Activated effector memory CD4-positive, alpha-beta T cell treated with Interleukin-2 at 50 U/mL for 16 hours (primary cell): Measurements from ENCODE around the gene PLCD3.
"Not testable (repeated sequence)": the region's sequence is repeated elsewhere in the genome, so short reads cannot be mapped to it uniquely, and the experiment has no call there.

Experiments
- DNase-seq: peaks from one replicate; pipeline ENCODE4 v3.0.0-alpha.2; 2020

The PLCD3 gene

DNA sequence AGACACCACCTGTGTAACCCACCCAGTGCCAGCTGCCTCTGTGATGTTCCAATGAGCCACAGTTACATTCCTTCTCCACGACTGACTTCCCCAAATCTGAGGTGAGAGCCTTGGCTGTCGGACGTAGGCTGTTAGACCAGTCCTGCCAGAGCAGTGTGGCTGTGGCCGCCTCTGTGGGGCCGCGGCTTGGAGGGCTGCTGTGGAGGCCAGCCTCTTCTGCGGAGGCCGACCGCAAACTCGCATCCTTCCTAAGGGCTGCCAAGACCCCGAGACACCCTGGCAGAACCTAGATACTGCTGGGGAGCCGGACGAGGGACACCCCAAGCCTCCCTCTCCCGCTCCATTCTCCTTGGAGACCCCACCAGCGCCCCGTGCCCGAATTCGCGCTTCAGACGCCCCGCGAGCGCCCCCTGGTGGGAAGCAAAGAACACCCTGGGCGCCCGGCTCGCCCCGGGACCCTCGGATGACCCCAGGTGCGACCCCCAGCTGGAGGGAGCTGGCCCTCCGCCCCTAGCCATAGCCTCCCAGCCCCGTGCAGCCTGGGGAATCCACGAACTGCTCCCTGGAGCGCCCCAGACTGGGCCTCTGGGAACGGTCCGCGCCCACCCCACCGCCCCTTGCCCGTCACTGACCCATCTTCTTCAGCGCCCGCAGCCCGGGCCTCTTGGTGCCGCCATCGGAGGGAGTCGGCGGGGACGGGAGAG is 547 bp downstream of the PLCD3 start:
- peak; percentile 21 for DNase-seq

DNA sequence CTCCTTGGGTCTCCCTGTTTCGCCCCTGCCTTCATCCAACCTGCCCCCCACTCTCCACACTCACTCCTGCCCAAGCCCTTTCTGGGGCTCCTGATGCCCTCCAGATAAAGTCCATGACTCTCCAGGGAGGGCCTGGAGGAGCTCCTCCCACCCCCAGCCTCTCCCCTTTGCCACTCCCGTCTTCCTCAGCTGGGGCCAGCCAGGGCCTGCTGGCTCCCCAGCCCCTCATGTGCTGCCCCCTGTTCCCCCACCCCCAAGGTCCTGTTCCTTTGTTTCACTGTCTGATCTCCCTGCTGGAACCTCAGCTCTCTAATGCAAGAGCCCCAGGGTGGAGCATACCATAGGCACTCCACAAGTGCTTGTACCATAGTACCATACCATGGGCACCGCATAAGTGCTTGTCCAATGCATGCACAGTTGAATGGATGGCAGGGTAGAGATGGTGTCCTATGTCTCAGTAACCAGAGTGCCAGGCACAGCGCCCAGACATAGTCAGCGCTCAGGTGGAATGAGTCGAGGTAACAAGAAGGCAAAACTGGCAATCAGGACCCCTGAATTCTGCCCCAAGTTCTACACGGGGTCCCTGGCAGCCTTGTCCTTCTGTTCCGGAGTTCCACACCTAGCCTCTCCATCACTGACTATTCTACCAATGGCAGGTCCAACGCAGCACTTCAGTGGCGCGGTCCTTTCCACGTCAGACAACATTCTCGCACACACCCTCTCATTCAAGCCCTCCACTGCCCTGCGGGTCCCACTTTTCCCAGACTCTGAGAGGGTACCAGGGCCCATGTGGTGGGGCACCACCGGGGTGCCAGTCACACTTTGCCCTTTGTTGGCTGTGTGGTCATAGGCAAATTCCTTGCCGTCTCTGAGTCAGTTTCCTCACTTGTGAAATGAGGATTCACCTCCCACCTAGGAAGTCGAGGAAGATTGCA is 1.4 kb downstream of the PLCD3 start:
- no peak for DNase-seq

DNA sequence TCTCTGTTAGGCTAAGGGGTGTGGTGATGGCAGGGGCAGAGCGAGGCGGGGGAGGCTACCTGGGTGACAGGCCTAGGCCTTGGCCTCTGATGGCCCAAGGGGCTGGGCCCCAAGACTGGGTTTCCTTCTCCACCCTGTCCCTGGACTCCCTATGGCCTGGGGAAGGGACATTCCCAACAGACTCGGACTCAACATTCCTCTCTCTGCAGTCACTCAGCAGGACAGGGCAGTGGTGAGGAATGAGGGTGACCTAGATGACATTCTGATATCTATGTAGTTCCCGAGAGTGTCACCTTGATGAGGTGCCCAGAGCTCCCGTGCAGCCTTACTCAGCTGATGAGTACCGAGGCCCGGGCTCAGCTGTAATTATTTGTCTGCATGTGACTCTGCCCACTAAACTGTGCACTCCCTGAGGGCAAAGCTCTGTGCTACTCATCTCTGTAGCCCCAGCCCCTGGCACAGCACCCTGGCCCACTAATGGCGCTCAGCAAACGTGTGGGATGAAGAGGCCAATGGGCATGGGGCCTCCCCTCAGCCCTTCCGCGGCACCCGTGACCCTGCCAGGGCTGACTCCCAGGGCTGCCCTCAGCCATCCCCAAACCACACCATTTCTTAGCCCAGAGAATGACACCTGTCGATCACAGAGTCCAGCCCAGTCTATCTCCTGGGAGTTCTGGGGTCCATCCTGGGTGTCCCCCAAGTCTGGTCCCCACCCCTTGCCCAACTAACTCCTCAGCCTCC is 2.2 kb downstream of the PLCD3 start:
- no peak for DNase-seq

DNA sequence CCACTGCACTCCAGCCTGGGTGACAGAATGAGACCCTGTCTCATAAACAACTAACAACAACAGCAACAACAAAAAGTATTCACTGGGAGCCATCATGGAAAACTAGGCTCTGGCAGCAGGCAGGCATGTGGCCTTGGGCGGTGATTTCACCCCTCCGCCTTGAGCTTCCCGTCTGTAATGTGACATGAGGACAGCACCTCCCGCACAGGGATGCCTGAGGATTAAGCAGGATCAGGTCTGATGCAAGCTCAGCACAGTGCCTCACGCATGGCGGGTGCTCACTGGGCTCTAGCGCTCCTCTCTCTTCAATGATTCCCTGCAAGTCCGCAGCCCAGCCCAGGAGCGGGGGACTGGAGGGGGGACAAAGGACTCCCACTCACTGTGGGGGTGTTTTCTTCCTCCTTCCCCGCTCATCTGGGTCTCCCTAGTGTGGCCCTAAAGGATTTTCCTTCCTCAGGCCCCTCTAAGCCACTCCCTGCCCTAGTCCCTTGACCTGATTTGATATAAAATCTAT is 2.8 kb downstream of the PLCD3 start:
- DNase-seq: no peak

DNA sequence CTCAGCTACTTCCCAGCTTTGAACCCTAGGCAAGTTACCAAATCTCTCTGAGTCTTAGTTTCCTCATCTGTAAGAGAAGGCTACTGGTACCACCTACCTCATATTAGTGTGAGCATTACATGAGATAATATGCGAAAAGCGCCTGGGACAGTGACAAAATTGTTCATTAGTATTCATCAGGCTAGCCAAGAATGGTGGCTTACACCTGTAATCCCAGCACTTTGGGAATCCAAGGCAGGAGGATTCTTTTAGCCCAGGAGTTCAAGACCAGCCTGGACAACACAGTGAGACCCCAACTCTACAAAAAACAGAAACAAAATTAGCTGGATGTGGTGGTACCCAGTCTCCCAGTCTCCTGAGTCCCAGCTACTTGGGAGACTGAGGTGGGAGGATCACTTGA is 3.3 kb downstream of the PLCD3 start:
- DNase-seq: no peak

DNA sequence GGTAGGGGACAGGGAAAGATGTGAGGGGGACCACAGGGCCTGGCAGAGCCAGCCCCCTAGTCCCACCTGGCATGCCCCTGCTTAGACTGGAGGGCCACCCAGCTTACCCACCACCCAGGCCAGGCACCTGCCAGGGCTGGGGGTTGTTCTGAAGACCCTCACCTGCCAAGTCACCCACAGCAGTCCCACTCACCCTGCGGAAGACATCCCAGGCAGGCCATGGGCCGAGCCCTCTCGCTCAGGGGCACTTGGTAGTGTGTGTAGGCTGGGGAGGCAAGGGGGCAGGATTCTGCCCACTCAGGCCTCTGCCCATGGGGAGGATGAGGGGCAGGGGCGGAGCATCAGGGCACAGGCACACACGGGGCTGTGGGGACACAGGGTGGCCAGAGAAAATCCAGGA is 4.0 kb downstream of the PLCD3 start:
- DNase-seq: no peak

DNA sequence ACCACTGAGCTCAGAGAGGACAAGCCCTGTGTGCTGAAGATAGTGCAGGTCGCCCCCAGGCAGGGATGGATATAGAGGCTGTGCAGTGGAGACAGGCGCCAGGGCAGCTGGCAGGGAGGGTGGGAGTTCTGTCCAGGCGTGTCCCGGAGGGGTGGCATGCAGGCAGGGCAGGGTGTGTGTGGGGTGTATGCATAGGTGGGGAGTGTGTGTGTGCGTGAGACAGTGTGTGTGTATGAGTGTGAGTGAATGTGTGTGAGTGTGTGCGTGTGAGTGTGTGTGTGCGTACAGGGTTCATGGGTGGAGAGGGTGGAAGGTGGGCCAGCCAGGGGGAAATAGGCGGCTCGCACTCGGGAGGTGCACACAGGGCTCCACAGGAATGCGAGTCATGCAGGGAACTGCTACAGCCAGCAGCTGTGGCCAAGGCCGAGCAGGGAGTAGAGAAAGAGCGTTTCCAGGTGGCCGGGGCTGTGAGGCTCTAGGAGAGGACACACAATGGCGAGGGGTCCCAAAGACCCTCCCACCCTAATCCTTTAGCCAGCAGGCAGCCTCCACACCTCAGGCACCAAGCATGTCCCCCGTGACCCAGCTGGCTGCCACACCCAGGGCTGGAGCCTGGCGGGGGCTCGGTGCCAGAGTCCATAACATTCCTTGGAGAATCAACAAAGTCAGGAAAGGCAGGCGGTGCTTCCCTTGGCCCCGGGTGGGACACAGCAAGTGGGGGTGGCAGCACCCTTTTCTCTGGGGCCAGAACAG is 4.6 kb downstream of the PLCD3 start:
- DNase-seq: no peak

DNA sequence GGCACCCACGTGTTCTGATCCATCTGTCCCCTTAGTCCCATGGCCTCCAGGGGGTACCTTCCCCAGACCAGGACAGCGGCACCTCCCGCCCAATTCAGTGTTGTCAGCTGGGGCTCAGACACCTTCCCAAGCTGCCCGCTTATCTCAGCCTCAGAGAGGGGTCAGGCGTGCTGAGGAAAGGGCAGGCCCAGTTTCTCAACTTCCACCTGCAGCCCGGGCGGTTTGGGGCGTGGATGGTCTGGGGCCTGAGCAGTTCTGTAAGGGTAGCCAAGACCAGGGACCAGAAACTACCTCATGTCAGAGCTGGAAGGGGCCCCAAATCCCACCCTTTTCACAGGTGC is 5.1 kb downstream of the PLCD3 start:
- no peak for DNase-seq

DNA sequence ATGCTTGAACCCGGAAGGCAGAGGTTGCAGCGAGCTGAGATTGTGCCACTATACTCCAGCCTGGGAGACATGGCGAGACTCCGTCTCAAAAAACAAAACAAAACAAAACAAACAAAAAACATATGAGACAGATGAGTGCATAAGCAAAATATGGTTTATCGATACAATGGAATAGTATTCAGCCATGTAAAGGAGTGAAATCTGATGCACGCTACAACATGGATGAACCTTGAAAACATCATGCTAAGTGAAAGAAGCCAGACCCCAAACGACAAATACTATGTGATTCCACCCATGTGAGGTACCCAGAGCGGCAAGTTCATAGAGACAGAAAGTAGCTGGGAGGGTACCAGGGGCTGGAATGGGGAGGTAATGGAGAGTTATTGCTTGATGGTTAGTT is 6.8 kb downstream of the PLCD3 start:
- DNase-seq: no peak

DNA sequence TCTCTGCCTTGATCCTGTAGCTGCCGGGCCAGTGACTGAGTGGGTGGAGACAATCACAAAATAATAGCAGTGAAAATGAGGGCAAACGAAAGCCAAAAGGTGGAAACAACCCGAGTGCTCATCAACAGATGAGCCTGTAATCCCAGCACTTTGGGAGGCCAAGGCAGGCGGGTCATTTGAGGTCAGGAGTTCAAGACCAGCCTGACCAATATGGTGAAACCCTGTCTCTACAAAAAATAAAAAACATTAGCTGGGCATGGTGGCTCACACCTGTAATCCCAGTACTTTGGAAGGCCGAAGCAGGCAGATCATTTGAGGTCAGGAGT is 7.6 kb downstream of the PLCD3 start:
- DNase-seq: not testable (repeated sequence)

DNA sequence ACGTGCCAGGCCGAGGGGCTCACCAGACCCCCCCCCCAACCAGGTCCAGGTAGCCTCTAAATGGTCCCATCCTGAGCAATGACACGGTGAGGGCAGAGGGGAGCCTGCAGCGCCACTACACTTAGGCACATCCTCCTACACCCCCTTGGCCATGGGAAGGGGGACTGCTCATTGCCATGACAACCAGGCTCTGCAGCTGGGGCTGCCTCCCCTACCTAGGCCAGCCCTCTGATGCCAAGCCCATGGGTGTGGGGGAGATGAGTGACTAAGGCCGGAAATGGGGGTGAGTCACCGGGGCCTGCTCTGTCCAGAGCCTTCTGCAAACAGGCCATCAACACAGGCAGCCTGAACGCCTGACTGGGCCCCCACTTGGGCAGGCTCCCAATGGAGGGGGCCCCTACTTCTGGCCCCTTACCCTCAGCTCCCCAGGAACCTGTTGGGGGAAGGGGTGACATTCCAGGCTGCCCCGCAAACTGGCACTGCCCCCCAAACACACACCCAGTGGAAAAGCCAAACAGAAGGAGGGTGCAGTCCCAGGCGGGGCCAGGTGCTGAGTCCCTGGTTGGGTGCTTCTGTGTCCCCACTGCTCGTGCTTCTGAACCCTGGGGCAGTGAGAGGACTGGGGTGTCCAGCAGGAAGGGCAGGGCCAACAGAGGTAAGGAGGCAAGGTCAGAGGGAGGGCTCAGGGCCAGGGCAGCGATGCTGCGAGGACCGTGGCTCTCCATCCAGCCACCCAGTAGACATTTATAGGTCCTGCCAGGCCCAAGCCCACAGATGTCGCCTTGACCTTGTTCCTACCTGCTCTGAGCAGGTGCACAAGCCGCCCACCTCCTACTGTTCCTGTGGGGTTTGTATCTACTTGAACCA is 8.2 kb downstream of the PLCD3 start:
- DNase-seq: peak; percentile 21

DNA sequence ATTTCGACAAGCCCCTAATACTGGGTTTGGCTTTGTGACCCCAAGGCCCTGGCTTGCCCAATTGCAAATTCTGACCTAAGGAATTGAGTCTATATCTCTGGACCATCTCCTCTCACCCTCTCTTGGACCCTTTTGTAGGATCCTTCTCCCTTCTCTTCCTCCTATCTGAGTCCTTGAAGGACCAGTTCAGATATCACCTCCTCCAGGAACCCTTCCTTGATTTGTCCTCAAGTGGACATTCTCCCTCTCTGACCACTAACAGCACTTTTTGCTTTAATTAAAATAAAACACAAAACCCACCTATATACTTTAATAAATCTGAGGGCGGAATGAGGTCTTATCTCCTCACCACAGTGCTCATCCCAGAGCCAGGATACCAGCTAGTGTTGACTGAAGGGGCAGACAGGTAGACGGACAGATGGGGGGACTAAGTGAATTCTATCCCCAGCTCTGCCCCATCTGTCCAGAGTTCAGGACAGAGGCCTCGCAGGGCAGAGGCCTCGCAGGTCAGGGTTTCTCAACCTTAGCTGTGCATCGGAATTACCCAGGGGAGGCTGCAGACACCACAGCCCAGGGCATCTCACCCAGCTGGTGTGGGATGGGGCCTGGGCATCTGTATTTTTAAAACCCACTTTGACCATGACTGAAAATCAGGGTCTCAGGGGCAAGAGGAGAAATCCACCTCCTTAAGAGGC is 9.1 kb downstream of the PLCD3 start:
- no peak for DNase-seq

DNA sequence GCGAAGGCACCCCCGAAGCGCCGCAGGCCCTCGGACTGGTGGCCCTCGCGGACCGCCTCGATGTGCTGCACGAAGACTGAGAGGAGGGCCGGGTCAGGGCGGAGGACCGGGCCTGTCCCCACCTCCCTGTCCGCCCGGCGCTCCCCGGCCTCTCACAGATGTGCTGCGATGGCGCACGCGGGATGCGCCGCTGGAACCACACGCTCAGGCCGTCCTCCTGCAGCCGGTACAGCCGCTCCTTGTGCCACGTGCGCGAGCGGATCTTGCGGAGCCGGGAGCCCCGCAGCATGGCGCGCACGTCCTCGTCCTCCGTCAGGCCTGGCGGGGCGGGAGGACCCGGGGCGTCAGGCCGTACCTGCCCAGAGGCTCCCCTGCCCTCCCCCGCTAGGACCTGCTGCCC is 11.3 kb downstream of the PLCD3 start:
- DNase-seq: no peak

DNA sequence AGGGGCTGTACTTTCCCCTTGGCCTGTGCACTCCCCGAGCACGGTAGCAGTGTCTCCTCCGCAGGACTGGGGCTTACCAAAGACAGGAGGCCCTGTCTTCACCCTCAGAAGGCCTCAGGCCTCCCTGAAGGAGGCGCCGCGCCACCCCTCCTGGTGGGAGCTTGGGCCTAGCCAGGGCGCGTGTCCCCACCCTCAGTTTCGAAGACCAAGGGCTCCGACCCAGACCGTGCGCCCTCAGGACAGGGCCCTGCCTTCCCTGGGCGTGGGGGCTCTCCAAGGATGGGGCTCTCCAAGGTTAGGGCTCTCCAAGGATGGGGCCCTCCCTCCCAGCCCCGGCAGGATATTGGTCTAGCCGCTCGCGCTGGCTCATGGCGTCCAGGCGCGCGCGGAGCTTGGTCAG is 11.8 kb downstream of the PLCD3 start:
- no peak for DNase-seq

DNA sequence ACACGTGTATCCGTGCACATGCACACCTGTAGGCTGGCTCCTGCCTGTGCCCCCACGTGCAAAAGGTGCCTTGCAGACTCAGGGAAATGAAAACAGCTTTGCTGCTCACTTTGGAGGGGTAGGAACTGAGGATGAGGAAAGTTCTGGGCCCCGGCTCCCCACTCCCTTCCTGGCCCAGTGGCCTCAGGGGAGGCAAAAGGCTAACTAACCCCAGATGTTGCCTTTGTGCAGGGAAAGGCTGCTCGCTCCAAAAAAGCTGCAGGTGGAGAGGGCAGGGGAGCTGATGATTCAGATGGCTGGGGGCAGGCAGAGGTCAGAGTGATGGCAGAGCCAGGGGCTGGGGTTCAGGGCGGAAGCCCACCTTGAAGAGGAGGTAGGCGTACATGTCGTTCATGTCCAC is 12.4 kb downstream of the PLCD3 start:
- no peak for DNase-seq

DNA sequence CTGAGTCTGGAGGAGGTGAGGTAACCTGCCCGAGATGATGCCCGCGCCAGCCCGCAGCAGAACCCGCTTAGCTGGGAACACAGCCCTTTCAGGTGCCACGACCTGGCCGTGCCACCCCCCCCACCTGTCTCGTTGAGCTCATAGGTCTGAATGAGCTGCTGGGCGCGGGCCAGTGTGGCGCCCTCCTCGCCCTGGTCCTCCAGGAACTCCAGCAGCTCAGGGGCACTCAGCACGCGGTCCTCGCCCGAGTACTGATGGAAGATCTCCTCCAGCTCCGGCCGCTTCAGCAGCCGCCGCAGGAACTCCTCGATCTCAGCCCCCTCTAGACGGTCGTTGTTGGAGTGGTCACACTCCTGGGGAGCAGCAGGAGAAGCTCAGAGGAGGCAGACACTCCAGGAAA is 13.6 kb downstream of the PLCD3 start:
- no peak for DNase-seq

DNA sequence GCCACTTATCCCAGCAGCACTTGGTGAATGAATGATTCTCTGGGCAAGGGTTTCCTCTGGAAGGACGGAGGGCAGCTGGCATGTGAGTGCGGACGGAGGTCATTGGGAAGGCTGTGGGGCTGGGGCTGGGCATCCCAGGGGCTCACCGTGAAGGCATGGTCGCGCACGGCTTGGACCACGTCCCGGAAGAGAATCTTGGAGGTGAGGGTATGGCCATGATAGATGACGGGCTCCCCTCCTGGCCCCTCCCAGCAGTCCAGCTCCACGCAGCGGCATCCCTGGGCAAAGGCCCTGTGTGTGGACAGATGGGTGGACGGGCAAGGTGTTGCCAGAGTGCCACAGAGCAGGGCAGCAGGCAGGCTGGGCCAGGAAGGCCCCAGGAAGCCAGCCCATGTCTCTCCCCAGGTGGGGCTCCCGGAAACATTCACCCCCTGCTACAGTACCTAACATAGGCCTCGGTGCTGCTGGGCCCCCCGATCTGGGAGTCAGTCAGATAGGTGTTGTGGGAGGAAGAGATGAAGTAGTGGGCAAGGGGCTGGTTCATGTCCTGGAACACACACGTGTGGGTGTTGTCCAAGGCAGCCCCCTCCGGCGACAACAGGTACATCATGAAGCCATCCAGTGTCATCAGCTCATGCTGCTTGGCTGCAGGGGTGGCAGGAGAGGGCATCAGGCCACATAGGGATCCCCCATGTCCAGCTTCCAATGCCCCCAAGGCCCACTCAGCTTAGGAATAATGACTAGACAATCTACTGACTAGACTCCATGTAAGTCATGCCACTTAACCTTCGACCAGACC is 14.3 kb downstream of the PLCD3 start:
- DNase-seq: no peak

DNA sequence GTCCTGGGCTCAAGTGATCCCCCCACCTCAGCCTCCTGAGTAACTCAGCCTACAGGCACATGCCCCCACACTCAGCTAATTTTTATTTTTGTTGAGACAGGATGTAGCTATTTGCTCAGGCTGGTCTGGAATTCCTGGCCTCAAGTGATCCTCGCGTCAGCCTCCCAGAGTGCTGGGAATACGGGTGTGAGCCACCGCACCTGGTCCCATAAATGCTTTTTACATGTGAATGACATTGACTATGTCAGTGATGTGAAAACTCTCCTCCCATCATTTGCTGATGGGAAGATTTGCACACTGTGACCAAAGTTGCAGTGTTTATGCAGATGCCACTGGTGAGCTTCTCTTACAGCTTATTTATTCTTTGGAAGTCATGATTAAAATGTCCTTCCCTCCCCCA is 15.0 kb downstream of the PLCD3 start:
- DNase-seq: no peak

DNA sequence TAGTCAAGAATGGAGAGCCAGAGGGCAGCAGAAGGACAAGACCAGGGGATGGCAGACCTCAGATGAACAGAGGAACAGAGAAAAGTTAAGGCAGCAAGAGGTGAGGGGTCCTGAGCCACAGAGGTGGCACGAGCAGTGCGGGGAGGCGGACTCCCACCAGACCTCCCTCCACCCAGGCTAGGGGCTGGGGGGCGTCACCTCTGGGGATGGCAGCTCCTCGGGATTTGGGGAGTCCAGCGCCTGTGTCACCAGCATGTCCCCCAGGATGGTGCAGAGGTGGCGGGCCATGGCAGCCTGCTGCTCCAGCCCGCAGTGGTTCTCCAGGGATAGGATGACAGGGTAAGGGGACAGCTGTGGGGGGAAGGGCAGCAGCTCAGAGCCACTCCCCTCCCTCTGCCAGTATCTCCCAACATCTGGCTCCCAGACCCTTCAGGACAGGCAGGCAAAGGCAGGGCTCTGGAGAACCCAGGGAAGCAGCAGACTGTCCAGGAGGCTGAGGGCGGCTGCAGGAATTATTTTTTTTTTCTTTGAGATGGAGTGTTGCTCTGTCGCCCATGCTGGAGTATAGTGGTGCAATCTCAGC is 15.8 kb downstream of the PLCD3 start:
- DNase-seq: no peak

DNA sequence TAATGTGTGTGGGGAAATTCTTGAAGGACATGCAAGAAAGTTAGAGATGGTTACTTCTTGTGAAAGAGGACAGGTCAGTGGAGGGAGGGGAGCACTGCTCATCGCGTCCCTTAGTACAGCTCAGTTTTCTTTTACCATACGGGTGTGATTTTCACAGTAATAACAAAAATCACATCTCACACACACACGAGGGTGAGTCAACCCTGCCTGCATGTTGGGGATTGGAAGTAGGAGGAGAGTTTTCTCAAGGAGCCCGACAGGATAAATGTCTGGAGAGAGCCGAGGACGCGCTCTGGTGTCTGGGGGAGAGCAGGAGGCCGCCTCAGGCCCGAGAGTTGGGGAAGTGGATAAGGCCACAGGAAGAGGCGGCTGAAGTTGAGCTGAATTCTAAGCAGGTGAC is 16.4 kb downstream of the PLCD3 start:
- DNase-seq: no peak
